GM19043 (cell line): ENCODE results near the gene SRGAP2C.
"Not testable (repeated sequence)": the region's sequence is repeated elsewhere in the genome, so short reads cannot be mapped to it uniquely, and the experiment has no call there.

ENCODE experiments used
- ATAC-seq: cut with Tn5 transposase; IDR thresholded peaks from one replicate; pipeline ENCODE4 v1.9.1; 2021; ENCODE audit warnings: low read depth; ENCODE audit not compliant: unreplicated experiment

SRGAP2C gene

DNA sequence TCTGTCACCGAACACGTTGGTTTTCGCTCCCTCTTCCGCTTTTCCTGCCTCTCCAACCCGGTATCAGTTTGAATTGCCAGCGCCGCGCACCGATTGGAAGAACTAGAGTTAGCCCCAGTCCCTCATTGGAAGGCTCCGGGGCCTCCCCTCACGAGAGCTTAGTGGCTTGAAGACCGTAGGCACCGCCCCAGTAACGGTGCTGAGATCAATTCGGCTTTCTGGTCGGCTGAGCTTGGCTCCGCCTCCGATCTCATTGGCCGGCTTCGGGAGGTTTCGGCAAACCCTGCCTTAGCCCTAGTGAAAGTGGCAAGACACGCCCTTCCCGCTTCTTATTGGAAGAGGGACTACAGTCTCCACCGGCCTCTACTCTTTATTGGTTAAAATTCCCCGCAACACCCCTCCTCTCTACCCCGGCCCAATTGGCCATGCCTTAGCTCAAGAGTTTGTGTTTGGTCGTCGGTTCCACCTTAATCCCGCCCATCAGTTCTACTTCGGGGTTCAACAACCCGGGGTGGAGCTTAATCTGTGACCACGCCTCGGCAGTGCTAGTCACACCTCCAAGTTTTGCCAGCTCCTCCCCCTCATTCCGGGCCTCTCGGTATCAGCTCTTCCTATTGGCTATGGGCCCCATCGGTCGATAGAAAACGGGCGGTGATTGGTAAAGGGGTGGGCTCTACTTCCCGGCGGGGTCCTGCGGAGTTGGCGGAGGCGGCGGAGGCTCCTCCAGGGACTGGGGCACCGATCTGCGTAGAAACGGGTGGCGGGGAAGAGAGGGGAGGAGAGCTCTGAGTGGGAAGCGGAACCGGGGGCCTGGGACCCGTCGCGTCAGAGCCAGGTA lies at the start of gene SRGAP2C, which contains the start of gene FAM72B:
Gene SRGAP2C, plus strand, starts transcription at position 686 of the 838 bp plus-strand sequence. CDS start 2,472 bp downstream, outside the sequence.
Gene FAM72B, minus strand, starts transcription at position 51 of the 838 bp plus-strand sequence. CDS start 851 bp downstream, outside the sequence.
- peak; percentile 75 for ATAC-seq

DNA sequence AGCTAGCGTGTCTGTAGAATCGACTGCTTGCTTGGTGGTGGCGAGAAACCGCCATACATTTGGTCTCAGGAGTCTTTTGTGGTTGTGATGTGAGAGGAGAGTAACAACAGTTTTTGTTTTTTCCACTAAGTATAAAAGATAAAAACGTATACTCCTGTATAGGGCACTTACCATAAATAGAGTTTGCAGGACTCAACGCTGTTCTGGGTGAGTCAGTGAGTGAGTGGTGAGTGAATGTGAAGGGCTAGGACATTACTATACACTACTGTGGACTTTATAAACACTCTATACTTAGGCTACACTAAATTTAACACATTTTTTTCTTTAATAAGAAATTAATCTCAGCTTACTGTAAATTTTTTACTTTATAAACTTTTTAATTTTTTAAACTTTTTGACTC lies 44.4 kb upstream of the SRGAP2C start:
- ATAC-seq = not testable (repeated sequence)

DNA sequence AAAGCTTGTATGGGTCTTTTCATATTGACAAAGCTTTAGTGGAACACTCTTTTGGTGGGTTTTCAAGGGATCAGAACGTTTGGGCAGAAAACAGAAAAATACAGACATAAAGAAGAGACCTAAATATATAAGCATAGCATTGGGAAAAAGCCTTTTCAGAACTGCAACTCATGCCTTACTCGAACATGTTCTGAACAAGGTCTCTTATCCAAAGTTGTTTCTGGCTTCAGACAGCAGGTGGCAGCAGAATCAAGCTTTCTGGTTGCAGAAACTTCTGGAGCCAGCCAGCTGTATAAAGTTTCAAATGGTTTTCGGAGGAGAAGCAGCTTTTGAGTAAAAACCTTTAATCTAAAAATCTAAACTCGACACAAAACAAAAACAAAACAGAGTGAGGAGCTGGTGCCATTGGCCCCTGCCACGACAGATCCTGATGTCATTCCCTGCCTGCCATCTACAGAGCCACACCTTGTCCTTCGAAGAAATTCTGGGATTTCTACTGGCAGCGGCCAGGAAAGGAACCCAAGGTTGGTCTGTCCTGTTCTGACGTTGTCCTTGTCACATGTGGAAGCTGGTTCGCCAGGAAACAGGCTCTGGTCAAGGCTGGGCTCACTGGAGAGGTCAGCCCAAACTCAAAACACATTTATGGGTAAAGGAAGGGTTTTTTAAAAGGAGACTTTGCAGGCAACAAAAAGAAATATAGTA lies 36.1 kb upstream of the SRGAP2C start:
- ATAC-seq = not testable (repeated sequence)

DNA sequence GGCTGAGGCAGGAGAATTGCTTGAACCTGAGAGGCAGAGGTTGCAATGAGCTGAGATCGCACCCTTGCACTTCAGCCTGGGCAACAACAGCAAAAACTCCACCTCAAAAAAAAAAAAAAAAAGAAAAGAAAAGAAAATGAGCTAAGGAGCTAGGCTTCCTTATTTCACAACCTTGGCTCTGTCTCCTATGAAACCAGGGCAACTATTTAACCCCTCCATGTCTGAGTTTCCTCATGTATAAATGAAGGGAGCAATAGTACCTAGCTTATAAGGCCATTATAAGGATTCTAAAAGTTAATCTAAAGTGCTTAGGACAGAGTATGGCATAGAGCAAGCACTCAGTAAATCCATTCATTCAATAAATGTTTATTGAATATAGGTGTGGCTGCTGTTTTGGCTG lies 33.5 kb upstream of the SRGAP2C start:
- not testable (repeated sequence) for ATAC-seq

DNA sequence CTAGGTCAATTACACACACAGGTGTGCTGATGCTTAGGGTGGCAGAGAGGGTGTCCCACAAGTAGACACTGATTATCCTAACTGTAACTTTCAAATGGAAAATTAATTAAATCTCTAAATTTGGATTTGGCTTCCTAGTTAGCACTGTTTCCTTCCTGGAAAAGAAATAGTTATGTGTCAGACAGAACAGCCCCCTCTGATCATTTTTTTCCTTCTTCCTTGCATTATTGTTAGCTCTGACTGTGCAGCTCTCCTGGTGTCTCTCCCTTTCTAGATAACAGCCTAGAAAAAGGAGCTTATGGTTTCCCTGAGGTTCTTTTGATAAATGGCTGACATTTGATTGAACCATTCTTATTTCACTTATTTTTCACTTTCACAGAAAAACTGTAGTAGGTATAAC lies 32.0 kb upstream of the SRGAP2C start:
- not testable (repeated sequence) for ATAC-seq

DNA sequence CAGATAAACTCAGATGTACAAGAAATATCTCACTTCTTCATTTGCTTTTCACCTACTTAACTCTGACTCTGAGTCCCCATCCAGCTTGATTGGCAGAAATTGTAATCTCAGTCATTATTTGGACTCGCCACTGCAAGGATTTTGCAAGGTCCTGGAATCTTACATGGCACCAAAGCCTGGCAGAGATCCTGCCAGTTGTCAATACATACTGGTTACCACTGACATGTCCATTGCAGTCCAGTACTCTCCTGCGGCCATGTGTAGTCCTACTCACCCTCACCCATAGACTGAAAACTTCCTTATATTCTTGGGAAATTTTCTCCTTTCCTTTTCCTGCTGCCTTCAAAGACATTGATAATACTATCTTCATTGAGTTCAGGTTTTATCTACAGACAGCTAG lies 30.0 kb upstream of the SRGAP2C start:
- ATAC-seq = not testable (repeated sequence)

DNA sequence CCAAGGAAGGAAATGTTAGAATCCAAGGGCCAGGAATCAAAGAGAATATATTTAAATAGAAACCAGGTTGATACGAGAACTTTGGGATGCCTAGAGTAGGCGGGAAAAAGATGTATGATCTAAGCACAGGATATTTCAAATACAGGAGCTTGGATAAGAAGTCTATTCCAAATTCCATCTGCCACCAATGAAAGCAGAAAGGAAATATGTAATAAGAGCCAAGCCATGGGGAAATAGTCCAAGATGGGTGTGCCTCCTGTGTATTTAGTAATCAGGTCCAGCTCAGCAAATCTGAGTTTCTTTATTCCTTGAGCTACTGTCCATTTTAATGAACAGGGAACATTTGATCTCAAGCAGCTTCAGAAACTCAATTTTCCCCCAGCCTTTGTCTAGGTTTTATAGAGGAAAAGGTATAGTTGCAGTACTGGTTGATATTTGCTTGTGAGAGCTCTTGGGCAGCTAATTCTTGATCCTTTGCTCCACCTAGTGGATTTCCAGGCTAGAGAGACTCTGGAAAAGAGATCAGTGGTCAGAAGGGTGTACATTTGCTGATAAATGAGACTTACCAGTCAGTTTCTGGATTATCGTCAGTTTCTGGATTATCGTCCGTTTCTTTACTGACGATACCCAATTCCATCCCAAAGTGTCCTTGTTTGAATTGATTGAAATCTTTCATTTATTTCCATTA lies 29.0 kb upstream of the SRGAP2C start:
- ATAC-seq = not testable (repeated sequence)

DNA sequence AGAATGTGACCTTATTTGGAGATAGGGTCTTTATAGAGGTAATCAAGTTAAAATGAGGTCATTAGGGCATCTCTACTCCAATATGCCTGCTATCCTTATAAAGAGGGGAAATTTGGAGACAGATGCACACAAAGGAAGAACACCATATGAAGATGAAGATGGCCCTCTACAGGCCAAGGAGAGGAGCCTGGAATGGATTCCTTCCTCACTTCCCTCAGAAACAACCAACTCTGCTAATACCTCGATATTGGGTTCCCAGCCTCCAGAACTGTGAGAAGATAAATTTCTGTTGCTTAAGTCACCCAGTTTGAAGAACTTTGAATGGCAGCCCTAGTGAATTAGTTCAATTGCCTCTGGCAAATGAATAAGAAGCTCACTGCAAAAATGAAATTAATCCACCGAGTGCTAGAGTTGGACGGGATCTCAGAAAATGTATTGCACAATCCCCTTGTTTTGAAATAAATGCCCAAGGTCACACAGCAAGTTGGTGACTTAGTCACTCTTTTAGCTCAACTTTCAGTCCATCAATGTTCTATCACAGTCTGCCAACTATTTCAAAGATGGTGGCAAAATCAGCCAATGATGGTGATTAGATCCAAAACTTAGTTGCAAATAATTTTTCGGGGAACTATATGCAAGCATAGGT lies 27.7 kb upstream of the SRGAP2C start:
- not testable (repeated sequence) for ATAC-seq

DNA sequence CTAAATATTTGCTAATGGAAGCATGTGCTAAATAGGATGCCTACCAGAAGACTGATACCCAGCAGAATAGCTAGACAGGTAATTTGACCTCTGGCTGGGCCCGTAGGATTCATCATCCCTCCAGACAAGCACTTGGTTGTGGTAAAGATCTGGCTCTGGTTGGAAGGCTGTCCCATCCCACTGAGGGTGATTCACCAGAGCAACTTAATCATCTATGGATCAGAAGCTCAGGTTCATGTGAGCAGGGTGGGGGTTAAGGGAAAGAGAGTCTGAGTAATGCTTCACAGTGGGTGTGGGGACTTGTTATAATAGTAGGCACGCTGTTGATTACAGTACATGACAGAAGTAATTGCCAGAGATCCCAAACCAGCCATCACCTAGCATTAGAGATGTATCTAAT lies 27.2 kb upstream of the SRGAP2C start:
- ATAC-seq = not testable (repeated sequence)

DNA sequence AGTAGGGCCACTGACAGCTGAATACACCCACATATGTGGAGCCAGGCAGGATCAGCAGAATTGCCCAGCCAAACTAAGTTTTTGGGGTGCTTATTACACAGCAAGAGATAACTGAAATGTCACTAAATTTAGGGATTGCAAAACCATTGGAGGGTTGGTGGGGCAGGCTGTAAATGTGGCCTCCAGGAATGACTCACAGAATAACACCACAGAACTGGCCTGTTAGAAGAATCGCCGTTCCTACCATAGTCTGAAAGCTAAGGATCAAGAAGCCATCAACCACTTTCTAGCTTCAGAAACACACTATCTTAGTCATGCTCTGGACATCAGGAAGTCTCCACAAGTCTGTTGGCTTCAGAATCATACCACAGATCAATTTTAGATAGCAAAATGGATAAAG lies 24.7 kb upstream of the SRGAP2C start:
- ATAC-seq = not testable (repeated sequence)

DNA sequence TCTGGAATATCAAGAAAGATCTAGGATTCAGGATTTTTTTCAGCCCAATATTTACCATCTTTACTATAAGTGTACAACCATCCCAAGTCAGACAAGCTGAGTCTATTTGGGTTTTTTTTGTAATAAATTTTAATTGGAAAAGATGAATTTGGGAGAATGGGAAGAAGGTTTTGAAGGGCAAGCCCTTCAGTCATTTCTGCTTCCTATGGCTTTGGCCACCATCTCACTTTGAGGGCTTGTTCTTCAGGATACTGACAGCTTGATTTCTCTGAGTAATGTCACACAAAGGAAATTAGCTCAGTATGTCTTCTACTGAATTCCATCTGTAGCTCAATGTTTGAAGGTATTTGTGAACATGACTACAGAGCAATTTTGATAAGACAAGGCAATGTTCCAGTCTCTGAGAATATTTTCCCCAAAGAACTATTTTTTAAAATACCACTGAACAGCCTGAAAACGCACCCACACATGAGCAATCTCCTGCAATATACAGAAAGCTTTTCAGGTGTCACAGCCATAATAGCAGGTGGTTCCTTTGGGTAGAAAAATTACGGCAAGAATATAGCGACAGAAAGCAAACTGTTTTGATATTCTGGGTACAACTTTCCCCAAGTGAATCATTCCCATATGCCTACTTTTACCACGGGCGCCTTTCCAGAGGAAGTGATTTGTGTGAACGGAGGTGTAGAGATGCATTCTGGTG lies 23.4 kb upstream of the SRGAP2C start:
- ATAC-seq = not testable (repeated sequence)

DNA sequence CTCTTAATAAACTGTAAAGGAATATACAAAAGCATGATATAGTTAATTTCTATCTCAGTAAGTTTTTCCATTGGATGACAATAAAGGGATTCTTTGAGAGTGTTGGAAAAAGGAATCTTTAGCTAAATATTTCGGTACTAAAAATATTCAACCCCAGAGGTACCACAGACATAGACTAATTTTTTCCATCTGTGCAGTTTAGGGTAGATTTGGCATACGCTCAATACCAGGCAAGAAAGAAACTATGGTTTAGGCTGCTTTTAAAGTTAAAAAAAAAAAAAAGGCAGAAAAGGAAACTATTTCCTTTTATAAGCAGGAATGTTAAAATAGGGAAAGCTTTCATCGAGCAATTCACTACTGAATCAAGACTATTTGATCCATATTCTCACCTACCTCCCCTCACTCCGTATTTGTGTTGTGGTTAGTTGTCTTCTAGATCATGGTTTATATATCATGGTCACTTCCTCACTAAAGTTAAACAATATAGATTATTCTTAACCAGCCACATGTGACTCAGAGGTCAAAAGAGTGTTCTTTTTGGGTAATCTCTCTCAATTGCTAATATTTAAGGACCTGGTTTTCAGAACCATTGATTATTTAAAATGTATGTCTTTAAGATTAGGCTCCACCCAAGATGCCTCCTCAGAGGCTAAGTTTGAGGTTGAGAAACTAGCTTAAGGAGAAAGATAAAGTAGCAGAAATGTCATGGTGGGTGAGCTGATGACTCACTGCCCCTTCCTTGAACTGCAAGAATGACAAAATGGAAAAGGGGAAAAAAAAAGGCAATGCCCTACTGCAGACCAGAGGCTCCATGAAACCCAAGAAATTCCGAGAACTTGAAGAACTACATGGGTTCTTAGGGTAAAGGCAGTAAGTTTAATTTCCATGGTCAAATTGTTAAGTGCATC lies 20.7 kb upstream of the SRGAP2C start:
- ATAC-seq = not testable (repeated sequence)

DNA sequence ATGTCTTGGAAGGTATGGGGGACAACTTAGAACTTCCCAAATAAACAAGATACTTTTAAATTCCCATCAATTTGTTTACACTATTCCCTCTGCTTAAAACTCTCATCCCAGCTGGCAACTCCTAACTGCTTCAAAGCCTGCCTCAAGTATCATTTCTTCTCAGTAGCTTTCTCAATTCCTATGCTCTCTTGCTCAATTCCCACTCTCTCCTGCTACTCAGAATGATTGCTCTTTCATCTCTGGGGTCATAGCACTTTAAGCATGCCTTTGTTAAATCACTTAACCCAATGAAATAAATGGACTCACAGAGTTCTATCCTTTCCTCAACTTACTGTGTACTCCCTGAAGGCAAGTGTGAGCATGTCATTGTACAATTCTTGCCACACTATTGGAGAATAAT lies 19.5 kb upstream of the SRGAP2C start:
- ATAC-seq = not testable (repeated sequence)

DNA sequence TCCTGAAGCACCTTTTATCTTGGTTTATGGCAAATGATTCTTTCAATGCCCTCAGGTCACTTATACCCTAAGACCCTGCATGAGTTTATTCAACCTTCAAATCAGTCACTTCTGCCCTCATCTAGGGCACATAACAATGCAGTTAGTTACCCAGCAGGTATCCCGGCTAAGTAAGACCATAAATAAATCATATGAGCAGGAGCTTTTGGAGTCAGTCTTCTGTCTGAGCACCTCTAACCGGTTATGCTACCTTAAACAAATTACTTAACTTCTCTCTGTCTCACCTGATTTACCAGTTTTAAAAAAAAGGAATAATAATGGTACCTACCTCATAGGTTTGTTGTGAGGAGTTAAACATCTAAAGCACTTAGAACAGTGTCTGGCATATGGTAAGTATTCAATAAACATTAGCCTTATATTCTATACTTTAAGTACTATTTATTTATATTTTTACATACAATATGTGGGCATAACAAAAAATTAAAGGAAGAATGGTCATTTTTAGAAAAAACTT lies 17.5 kb upstream of the SRGAP2C start:
- ATAC-seq = not testable (repeated sequence)

DNA sequence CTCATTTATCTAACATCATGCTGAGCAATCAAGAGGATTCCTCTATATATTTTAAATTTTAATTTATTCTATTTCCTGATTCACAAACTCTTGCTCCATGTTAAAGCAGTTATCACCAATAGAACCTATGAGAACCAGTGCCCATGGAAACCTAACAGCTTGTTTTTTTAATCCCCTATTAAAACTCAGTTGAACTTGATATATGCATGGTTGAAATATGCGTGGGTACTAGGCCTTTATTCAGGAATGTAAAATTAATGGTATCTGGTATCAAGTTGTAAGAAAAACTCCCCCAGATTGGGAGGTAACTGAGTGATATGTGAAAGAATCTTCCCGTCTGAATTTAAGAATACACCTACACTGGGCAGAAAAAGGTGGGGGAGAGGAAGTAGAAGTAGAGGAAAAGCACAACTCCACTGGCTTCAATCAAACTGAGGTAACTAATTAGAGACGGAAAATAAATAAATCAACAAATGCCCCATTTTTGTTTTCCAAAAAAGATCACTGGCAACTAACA lies 16.6 kb upstream of the SRGAP2C start:
- not testable (repeated sequence) for ATAC-seq

DNA sequence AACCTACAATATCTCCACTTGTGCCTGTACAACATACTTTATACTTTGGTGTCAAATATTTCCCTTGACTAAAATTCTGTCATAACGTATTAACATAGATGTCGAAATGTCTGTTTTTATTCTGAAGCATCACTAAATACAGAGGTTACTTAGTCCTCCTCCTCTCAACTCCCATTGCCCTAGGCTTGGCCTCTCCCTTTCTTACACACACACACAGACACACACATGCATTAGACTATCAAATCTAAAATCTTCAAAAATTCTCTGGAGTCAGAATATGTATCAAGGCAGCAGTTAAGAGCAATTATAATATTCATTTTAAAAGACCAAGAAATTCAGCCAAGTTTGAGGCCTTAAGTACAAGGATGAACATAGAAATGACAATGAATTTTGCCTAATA lies 8.1 kb upstream of the SRGAP2C start:
- ATAC-seq = not testable (repeated sequence)

DNA sequence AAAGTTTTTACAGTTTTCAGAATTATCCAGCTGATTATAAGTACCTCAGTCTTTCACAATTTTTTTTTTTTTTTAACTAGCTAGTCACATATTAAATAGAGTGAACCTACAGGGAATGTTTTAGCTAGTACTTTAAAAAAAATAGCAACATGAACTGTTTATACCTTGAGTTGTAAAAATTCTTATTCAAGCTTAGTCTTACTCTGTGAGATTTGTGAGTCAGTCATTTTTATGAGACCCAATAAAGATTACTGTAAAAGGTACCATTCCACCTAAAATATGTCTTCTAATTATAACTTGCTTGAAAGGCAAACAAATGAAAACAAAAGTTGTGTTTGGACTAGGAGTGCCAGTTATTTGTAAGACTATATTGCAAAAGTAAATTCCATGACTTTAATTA lies 6.6 kb upstream of the SRGAP2C start:
- not testable (repeated sequence) for ATAC-seq

DNA sequence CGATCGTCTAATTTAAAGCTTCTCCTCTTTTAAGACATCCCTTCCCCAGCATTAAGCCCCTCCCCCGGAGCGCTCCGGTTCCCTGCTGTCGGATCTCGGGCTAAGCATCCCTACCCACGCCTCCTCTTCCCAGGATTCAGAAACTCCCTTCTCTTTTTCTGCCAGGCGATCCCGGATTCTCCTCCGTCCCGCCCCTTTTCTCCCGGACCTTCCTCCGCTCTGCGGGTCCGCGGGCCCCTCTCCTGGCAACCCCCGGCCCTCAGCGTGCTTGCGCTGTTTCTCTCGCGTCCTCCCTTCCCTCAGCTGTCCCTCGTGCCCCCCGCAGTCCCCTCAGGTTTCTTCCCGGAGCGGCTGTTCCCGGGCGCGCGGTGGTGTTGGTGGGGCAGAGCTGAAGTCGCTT lies 908 bp upstream of the SRGAP2C start:
- not testable (repeated sequence) for ATAC-seq
